GM18867 (cell line): ENCODE measurements around the gene EIF4B.
"Not testable (repeated sequence)": the region's sequence is repeated elsewhere in the genome, so short reads cannot be mapped to it uniquely, and the experiment has no call there.

Experiments used
- ATAC-seq: cut with Tn5 transposase; IDR thresholded peaks from one replicate; pipeline ENCODE4 v1.9.1; 2021; ENCODE audit warnings: mild to moderate bottlenecking, moderate library complexity; ENCODE audit not compliant: unreplicated experiment

EIF4B gene

DNA sequence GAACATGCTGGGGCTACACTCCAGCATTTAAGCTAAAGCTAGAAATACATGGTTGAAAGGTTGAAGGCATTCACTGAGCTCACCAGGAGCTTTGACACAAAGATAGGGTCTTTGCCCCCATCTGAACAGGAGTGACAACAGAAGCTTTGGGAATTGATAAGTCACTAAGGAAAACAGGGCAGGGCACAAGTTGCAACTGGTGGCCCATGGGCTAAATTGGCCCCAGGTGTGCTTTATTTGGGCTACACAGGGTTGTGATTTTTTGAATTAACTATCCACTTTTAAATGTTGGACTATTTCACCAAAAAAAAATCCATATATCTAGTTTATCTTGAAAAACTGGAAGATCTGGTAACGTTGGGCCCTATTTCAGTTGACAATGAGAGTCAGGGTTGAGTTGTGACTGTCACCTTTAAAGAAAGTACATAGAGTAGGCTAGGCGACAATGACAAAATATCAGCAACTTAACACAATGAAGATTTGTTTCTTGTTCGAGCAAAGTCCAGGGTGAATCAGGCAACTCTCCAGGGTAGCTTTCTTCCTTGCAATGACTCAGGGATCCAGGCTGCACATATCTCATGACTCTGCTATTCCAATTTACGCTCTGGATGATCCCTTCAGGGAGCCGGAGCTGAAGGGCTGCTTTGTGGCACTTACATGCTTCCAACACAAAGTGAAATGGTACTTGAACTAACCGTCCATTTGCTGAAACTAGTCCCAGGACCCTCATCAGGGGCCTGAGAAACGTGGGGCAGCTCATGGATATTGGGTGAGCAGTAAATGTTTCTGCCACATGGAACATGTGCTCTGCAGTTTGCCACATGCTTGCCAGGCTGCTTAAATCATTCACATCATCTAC lies 13.3 kb upstream of the EIF4B start:
- ATAC-seq: no peak

- no peak for ATAC-seq
Observed at GRCh38 chr12:52993558-52993869, 12.7 kb upstream of the EIF4B start.

DNA sequence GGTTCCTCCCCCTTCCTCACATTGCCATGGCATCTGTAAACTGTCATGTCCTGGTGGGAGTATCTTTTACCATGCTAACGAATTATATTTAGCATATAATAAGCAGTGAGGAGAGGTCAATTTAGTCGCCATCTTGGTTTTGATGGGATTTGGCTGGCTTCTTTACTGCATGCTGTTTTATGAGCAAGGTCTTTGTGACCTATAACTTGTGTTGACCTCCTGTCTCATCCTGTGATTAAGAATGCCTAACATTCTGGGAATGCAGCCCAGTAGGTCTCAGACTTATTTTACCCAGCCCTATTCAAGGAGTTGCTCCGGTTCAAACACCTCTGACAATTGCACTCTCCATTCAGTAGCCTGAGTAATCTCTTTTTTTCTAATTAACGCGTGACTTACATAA lies 2.1 kb upstream of the EIF4B start:
- no peak for ATAC-seq

- ATAC-seq: no peak
Observed at GRCh38 chr12:53004582-53004981, 1.7 kb upstream of the EIF4B start.

DNA sequence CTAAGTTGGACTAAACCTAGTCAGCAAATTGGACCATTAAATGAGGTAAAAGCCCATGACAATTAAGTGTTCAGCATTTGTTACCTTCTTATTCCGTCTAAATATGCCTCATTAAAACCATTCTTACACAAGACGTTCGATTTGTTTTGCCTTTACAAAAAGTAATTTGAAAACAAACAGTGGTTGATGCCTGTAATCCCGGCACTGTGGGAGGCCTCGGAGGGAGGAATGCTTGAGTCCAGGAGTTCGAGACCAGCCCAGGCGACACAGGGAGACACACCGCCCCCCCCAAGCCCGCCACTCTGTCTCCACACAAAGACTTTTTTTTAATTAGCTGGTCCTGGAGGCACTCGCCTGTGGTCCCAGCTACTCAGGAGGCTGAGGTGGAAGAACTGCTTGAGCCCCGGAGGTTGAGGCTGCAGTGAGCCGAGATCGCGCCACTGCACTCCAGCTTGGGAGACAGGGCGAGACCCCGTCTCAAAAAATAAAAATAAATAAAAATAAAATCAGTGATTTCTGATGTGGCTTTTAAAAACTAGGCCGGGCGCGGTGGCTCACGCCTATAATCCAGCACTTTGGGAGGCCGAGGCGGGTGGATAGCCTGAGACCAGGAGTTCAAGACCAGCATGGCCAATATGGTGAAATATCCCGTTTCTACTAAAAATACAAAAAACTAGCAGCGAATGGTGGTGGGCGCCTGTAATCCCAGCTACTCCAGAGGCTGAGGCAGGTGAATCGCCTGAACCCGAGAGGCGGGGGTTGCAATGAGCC lies 856 bp upstream of the EIF4B start:
- ATAC-seq: no peak

GRCh38 chr12:53006810-53007309 lies 604 bp downstream of the EIF4B start:
- no peak for ATAC-seq

DNA sequence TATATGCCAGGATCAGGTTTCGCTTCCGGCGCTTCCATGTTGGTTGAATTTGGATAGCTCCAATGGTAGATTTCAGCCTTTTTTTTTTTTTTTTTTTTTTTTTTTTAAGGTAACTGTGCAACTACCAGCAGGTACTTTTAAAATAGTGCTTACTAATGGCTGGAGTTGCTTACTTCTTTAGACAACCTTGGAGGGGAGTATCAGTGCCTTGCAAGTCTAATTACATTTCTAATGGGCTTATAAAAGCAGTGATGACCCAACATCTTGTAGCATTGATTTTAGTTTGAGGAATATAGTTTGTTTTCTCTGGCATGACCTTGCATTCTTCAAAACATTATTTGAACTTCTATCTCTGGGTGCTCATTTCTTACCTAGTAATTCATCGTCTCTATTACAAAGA lies 1.1 kb downstream of the EIF4B start:
- ATAC-seq: no peak

- ATAC-seq: not testable (repeated sequence)
Observed at GRCh38 chr12:53008760-53009159, 2.5 kb downstream of the EIF4B start.

GRCh38 chr12:53010955-53011354 lies 4.7 kb downstream of the EIF4B start:
- no peak for ATAC-seq

DNA sequence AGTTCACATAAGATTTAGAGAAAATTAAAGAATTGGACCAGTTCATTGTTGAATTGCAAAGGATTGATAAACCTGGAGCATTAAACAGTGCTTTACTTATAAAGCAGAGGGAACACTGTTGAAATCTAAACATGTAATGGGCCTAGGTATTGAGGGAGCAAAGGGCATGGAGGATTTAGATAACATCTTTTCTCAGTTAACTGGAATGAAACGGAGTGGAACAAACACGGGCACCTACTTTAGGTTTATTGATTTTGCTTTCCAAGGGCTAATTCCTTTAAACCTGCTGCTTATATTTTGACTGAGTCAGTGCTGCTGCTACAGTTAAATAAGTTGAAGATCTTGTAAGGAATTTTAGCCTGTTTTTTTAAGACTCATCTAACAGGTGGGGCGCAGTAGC lies 5.6 kb downstream of the EIF4B start:
- ATAC-seq: no peak

DNA sequence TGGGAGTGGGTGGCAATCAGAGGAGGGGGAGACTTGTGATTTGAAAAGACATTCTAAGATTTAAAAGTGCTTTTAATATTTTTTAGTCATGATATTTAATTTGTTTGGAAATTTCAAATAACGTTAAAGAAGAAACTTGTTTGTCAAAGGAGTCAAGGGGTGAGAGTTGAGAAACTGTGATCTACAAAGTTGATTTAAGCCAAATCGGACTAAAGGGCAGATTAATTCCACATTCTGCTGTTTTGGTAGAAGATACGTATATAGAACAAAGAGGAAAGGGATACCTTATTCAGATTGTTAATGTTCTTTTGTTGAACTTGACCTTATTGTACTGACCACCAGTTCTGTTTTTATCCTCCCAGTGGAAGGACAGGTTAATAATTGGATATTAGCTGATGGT lies 6.7 kb downstream of the EIF4B start:
- no peak for ATAC-seq

DNA sequence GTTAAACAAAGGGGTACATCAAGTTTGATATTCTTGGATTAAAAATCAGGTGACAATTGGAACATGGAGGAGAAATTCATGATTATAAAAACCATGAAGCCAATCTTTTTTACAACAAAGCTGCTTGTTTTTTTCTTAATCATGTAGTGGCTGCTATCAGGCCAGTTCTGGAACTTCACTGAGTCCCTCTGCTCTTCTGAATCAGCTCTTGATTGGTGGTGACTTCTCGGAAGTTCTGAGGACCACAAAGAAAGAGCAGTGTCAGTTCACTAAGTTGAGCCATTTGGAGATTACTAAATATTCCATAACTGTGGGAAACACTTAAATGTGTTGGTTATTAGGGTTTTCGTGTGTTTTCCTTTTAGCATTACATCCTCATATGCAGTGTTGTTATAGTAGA lies 8.5 kb downstream of the EIF4B start:
- no peak for ATAC-seq

DNA sequence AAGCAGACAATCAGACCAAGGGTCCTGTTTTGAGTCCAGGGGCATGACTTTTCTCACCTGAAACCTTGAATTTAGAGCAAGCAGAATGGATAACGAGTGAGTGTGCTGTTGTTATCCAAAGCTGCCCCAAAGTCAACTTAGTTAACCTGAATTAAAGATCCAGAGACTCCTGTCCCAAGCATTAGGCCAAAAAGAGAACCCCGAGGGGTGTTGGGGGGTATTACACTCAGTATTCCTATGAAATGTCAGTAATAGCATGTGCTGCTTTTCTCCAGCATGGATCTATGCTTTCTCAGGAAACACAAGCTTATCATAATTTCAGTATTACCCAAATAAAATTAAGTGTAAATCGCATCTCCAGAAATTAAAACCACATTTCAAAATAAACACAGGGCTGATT lies 19.0 kb downstream of the EIF4B start:
- no peak for ATAC-seq

- not testable (repeated sequence) for ATAC-seq
Observed at GRCh38 chr12:53027014-53027413, 20.8 kb downstream of the EIF4B start.

DNA sequence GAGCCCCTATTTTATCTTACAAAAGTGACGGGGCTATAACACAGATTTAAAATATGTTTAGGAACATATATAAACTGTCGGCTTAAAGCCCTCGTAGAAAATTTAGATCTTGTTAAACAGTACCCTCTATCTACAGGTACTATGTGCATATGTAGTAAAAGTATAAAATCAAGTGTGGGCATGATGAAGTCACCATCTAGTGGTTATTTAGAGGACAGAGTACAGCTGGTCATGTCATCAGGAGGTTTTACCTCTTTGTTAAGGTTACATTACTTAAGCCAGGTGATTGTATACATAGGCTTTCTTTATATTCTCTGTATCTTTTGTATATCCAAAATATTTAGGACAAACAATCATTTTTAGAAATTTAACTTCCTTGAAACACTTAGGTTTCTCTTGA lies 25.4 kb downstream of the EIF4B start:
- ATAC-seq: no peak

DNA sequence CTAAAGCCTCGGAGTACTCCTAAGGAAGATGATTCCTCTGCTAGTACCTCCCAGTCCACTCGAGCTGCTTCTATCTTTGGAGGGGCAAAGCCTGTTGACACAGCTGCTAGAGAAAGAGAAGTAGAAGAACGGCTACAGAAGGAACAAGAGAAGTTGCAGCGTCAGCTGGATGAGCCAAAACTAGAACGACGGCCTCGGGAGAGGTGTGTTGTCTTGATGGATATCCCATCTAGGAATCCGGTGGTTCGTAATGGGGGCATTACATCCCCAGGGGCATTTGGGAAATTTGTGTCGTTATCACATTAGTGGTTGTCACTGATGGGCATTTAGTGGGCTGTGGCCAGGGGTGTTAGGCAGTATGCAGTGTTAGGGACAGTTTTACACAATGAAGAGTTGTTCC lies 27.6 kb downstream of the EIF4B start:
- ATAC-seq: not testable (repeated sequence)

- ATAC-seq: no peak
Observed at GRCh38 chr12:53034459-53034858, 28.2 kb downstream of the EIF4B start.

- ATAC-seq: no peak
Observed at GRCh38 chr12:53036802-53037201, 30.5 kb downstream of the EIF4B start.

GRCh38 chr12:53039851-53040250 lies 33.6 kb downstream of the EIF4B start:
- ATAC-seq: no peak

DNA sequence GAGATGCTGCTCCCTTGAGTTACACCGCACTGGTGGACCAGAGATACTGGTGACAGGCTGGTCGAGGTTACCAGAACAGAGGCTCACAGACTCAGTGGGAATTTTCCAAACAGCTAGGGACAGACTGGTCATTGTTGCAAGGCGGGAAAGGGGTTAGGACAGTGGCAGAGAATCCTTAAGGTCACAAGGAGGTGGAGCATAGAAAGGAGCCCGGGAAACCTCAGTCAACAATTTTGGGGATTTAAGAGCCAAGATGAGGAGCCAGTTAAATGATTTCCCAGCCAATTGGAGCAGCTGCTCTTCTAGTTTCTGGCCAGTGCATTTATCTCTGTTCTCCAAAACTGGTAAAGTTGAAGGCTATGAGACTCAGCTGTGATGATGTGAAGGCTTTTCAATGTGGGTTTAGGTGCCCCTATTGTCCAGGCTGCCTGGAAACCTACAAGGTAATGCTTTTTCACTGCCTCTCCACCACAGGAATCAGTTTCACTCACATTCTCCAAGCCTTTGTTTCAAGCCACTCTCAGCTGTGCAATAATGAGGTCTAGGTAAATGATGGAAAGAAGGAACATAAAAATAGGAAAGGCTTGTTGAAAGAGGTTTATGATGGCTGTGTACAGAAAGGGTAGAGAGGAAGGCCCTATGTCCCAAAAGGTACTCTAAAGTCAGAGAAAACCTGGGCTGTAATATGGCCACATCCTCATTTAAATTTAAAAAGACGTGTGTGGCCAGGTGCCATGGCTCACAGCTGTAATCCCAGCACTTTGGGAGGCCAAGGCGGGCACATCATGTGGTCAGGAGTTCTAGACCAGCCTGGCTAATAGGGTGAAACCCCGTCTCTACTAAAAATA lies 36.6 kb downstream of the EIF4B start:
- ATAC-seq: no peak

DNA sequence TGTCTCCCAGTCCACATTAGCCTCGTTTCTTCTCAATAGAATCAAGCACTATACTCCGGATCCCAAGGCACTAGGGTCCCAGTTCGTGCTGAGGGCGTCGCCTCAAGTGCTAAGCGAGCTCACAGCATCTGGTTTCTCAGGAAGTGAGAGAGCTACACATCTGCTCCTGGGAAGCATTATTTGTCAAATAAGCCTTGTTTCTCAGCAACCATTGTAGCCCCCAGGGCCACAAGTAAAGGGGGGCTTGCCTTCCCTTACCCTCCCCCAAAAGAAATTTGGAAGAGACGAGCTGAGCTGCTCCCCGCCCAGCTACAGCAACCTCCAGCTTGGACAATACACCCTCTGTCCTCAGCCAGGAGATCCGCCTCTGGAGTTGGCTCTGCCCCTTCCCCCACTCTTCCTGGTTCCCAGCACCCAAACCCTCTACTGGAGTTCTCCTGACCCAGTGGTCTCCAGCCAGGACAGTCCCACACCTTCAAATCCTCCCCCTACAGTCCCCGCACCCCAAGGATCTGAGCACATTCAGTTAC lies 37.9 kb downstream of the EIF4B start:
- ATAC-seq: no peak
